Measurements from ENCODE around the gene CBLN4. TPM values are rescaled to one million over a fixed set of nuclear protein-coding genes. Genes with fewer than 3 reads are reported as not detected.

The CBLN4 gene
- total and polyA plus RNA-seq, 12 donors, result not detected

DNA sequence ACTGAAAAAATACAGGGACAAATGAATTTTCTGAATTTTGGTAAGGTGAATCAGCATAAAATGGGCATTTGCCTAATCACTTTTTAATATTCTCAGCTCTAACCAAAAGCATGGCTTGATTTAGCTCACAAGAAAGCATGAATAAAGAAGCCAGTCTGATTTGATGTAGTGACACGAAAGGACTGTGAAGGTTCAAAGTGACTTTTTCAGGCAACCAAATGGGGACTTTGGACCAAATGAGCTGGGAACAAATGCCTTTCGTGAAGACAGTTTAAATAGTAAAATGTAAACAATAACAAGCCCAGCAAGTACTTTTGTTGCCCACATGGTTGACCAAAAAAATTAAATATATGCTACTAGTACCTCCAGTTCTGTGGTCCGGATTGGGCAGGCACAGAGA lies 12.9 kb upstream of the CBLN4 start:
- Histone ChIP-seq H3K9me3 (peaks cover 0 to 5% (median 0%) of the 10 kb centered on the region in 11 donors), H3K4me3 (no peak overlapping the region), H3K27me3 (peaks cover 0 to 7% (median 0%) of the 10 kb centered on the region in 7 donors), H3K4me1 (no peaks in the 10 kb centered on the region), H3K27ac (no peak overlapping the region), H3K36me3 (no peaks in the 10 kb centered on the region)
- TF ChIP-seq, protein P1, sequence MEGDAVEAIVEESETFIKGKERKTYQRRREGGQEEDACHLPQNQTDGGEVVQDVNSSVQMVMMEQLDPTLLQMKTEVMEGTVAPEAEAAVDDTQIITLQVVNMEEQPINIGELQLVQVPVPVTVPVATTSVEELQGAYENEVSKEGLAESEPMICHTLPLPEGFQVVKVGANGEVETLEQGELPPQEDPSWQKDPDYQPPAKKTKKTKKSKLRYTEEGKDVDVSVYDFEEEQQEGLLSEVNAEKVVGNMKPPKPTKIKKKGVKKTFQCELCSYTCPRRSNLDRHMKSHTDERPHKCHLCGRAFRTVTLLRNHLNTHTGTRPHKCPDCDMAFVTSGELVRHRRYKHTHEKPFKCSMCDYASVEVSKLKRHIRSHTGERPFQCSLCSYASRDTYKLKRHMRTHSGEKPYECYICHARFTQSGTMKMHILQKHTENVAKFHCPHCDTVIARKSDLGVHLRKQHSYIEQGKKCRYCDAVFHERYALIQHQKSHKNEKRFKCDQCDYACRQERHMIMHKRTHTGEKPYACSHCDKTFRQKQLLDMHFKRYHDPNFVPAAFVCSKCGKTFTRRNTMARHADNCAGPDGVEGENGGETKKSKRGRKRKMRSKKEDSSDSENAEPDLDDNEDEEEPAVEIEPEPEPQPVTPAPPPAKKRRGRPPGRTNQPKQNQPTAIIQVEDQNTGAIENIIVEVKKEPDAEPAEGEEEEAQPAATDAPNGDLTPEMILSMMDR (IDR thresholded peaks at IDR 0.05), result no peak
- intact Hi-C loops (cut with DNase I), result no loop called here
- WGBS, 2 donors, result 59 to 71% methylated on average over 3 of the region's 3 CpGs
- ATAC-seq (no peak), DNase-seq (no peak)

DNA sequence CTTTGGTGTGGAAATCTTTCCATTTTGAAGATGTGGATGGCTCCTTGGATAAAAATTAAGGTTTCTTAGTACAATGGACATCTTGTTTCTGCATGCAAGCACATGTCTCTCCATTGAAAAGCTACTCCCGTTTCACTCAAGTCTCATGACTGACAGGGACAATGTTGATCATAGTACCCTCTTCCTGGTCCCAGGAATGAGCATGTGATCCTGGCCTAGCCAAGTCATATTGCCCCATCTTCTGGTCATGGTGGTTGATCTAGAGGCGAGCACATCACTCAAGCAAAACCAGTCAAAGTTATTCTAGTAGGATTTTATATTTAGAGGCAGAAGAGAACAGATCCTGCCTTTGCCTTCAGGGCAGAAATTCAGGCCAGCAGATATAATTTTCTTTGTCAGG lies 12.2 kb upstream of the CBLN4 start:
- no peaks in the 10 kb centered on the region for H3K4me1 ChIP-seq
- H3K27me3 ChIP-seq, result peaks cover 0 to 7% (median 0%) of the 10 kb centered on the region in 7 donors
- 57 to 66% methylated on average over 2 of the region's 2 CpGs for WGBS, 2 donors
- intact Hi-C loops (cut with DNase I), result no loop called here
- H3K9me3 ChIP-seq, result peaks cover 0 to 5% (median 0%) of the 10 kb centered on the region in 11 donors
- DNase-seq (no peak), ATAC-seq (no peak)
- no peak overlapping the region for H3K27ac ChIP-seq
- no peaks in the 10 kb centered on the region for H3K36me3 ChIP-seq
- no peak overlapping the region for H3K4me3 ChIP-seq
- TF ChIP-seq, protein P1 (IDR thresholded peaks at IDR 0.05), result no peak

DNA sequence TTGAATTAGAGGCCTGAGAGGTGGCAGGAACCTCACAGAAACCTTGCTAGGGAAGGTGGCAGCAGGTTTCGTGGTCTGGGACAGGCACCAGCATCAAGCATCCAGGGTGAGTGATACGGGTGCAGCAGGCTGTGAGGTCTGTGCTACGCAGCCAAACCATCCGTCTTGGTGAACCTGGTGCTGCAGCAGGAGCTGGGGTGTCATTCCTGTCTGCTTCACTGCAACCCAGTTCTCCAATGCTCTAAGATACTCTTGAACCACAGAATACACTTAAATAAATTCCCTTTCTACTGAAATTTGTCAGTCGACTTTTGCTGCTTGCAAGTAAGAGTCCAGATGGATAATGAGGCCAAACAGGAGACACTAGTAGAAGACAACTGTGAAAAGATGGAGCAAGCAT lies 9.7 kb upstream of the CBLN4 start:
- WGBS, 2 donors, result 70 to 75% methylated on average over 5 of the region's 5 CpGs
- Histone ChIP-seq H3K27me3 (no peaks in the 10 kb centered on the region), H3K9me3 (no peaks in the 10 kb centered on the region), H3K4me1 (no peaks in the 10 kb centered on the region), H3K36me3 (no peaks in the 10 kb centered on the region), H3K27ac (no peak overlapping the region), H3K4me3 (no peak overlapping the region)
- intact Hi-C loops (cut with DNase I), result no loop called here
- no peak for DNase-seq
- no peak for ATAC-seq
- TF ChIP-seq, protein P1 (IDR thresholded peaks at IDR 0.05), result no peak

DNA sequence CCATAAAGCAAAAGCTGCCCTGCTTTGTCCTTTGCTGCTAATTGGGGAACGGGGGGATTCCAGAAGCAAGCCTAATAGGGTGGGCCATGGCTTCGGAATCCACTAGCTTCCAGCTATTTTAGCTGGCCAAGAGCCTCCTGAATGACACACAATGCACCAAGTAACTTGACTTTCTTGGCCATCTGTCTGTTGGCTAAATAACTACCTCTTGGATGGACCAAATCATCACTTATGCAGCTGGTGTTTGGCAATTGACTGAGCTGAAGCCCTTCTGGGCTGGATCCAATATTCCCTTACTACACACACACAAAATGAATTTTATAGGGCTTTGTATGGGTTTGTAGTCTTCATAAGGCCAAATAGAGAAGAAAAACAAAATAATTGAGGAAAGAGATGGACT lies 8.8 kb upstream of the CBLN4 start:
- ATAC-seq, result no peak
- Histone ChIP-seq H3K36me3 (no peaks in the 10 kb centered on the region), H3K4me1 (no peaks in the 10 kb centered on the region), H3K9me3 (no peaks in the 10 kb centered on the region), H3K27ac (no peak overlapping the region), H3K4me3 (no peak overlapping the region), H3K27me3 (no peaks in the 10 kb centered on the region)
- TF ChIP-seq, protein P1 (IDR thresholded peaks at IDR 0.05), result no peak
- intact Hi-C loops (cut with DNase I), result no loop called here
- DNase-seq, result no peak
- WGBS, 2 donors, result 70 to 72% methylated on average over 2 of the region's 2 CpGs
